Transverse colon (tissue), 4 donors: ENCODE measurements around the gene AHI1. TPM values are rescaled to one million over a fixed set of nuclear protein-coding genes. Genes with fewer than 3 reads are reported as not detected.

ENCODE experiments used
- DNase-seq: peaks from one replicate; pipeline ENCODE4 v3.0.0-alpha.2; 2019
- H3K27ac ChIP-seq, 4 donors: fragments of 200-600 bp; sonication (generic); 2 replicates each; pipeline ENCODE4 v1.5.1; 2016 to 2018; ENCODE audit warnings: inconsistent platforms in 4 of 4
- H3K27me3 ChIP-seq: fragments of 200-600 bp; sonication (generic); 2 replicates; pipeline ENCODE4 v1.5.1; 2017; ENCODE audit warnings: inconsistent platforms
- H3K36me3 ChIP-seq, 4 donors: fragments of 200-600 bp; sonication (generic); 2 replicates each; pipeline ENCODE4 v1.5.1; 2017 to 2019; ENCODE audit warnings: inconsistent platforms in 4 of 4
- H3K4me1 ChIP-seq, 4 donors: fragments of 200-600 bp; sonication (generic); 2 replicates each; pipeline ENCODE4 v1.5.1; 2017 to 2020; ENCODE audit warnings: inconsistent platforms in 4 of 4
- H3K4me3 ChIP-seq, 4 donors: fragments of 200-600 bp; sonication (generic); 1 replicate in 1 of 4; 2 replicates in 3 of 4; pipeline versions ENCODE4 v1.5.1 to v1.6.1; 2017 to 2019; ENCODE audit warnings: inconsistent platforms in 4 of 4
- H3K9me3 ChIP-seq, 2 donors: fragments of 200-600 bp; sonication (generic); 2 replicates each; pipeline ENCODE4 v1.5.1; 2017 to 2019; ENCODE audit warnings: inconsistent platforms in 2 of 2
- EP300 ChIP-seq: sonication (generic); formaldehyde crosslinking; IDR thresholded peaks from one replicate; pipeline ENCODE4 v1.6.1; 2017; ENCODE audit warnings: antibody characterized with exemption, low read depth
- POLR2A ChIP-seq: fragments of 450-650 bp; IDR thresholded peaks from one replicate; pipeline ENCODE4 v1.6.1; 2016; ENCODE audit warnings: antibody characterized with exemption, mild to moderate bottlenecking, moderate library complexity
- POLR2AphosphoS5 ChIP-seq, 3 donors: sonication (generic); formaldehyde crosslinking; IDR thresholded peaks; one replicate each; pipeline ENCODE4 v1.6.1; 2016; ENCODE audit warnings: antibody characterized with exemption in 3 of 3
- WGBS, 2 donors: methylation state at CpG; one replicate each; pipeline ENCODE4 v1.1.5; 2018; ENCODE audit warnings: low coverage in 1 of 2; 5-methylcytosine and 5-hydroxymethylcytosine counted together
- in situ Hi-C, 4 donors: fragments of 200-750 bp; cut with MboI; loops; one replicate each; pipeline versions ENCODE4 v1.15.0 to v1.15.1; 2017; ENCODE audit warnings: low sequenced_read_pairs in 3 of 4, low pct_ligation_motif_present in 1 of 4, low pct_unique_long_range_greater_than_20kb in 1 of 4
- intact Hi-C: fragments of 100-400 bp; cut with DNase I; formaldehyde crosslinking; loops from one replicate; pipeline ENCODE4 v1.15.1; 2023; ENCODE audit warnings: low total_unique reads
- total RNA-seq, 4 donors: library from RNA; depleted of rRNA; stranded (reverse); fragments of >200 nt; gene quantifications; one replicate each; pipeline ENCODE4 v1.1.0, GENCODE V29; 2016
- TF ChIP-seq, protein P1 (sequence below), 5 experiments: fragments of 200-600 bp in 3 of 5; fragments of 450-650 bp in 2 of 5; sonication (generic) in 3 of 5; IDR thresholded peaks; 1 replicate in 2 of 5; 2 replicates in 3 of 5; pipeline ENCODE4 v1.5.1; 2016 to 2017; ENCODE audit warnings: antibody characterized with exemption in 5 of 5, inconsistent platforms in 3 of 5, mild to moderate bottlenecking in 2 of 5, moderate library complexity in 1 of 5

AHI1 gene
- total RNA-seq, 4 donors from 2014 or later = 16.2 to 119 (median 34.2) TPM

DNA sequence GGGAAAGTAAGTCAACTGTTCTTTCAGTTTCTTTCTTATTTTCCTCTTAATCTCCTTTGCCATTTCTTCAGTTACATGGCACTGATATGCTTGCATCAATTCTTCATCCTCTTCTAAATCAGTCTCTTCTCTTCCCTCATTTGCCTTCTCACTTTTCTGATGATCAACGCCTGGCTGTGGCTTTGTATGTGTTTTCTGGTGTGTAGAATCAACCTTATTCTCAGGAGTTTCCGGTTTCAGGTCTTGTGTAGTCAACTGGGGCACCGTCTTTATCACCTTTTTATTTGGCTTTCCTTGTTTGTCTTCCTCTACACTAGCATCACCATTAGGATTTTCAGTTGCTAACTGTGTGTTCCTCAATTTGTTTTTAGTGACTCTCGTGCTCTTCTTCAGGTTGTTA, 31.6 kb downstream of the AHI1 start:
- Histone ChIP-seq H3K36me3 (peaks cover 0 to 24% (median 5%) of the 10 kb centered on the region in 4 donors), H3K4me3 (no peak overlapping the region), H3K9me3 (no peaks in the 10 kb centered on the region), H3K27ac (no peak overlapping the region), H3K4me1 (no peaks in the 10 kb centered on the region), H3K27me3 (no peaks in the 10 kb centered on the region)
- intact Hi-C loops (no loop called here), in situ Hi-C loops (no loop called here)
- no peak for DNase-seq
- TF ChIP-seq, protein P1, sequence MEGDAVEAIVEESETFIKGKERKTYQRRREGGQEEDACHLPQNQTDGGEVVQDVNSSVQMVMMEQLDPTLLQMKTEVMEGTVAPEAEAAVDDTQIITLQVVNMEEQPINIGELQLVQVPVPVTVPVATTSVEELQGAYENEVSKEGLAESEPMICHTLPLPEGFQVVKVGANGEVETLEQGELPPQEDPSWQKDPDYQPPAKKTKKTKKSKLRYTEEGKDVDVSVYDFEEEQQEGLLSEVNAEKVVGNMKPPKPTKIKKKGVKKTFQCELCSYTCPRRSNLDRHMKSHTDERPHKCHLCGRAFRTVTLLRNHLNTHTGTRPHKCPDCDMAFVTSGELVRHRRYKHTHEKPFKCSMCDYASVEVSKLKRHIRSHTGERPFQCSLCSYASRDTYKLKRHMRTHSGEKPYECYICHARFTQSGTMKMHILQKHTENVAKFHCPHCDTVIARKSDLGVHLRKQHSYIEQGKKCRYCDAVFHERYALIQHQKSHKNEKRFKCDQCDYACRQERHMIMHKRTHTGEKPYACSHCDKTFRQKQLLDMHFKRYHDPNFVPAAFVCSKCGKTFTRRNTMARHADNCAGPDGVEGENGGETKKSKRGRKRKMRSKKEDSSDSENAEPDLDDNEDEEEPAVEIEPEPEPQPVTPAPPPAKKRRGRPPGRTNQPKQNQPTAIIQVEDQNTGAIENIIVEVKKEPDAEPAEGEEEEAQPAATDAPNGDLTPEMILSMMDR (IDR thresholded peaks at IDR 0.05) = no peak
- TF ChIP-seq EP300 (no peak), POLR2AphosphoS5 (IDR thresholded peaks at IDR 0.05) (no peak), POLR2A (no peak)
- 85 to 87% methylated on average over 3 to 4 of the region's 4 CpGs for whole genome bisulfite sequencing, 2 donors

DNA sequence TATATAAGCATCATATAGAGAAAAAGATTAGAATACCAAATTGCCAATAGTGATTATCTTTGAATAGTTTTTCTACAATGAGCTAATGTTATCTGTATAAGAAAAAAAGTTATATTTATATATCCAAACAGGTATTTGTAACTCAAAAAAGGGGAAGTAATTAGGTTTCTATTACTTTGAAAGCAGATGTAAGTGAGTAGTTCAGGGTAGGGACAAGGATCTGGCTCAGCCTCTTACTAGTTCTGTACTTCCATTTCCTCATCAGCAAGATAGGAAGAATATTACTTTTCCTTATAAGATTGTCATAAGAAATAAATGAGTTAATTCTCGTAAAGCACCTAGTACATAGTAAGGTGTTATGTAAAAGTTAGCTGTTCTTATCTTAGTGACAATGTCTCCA, 32.2 kb downstream of the AHI1 start:
- WGBS, 2 donors = 83 to 92% methylated on average over 1 of the region's 1 CpG
- H3K9me3 ChIP-seq = no peaks in the 10 kb centered on the region
- peaks cover 0 to 24% (median 5%) of the 10 kb centered on the region in 4 donors for H3K36me3 ChIP-seq
- no peak for TF ChIP-seq POLR2A
- no peak overlapping the region for H3K4me3 ChIP-seq
- DNase-seq = no peak
- intact Hi-C loops (no loop called here), in situ Hi-C loops (no loop called here)
- H3K27ac ChIP-seq = no peak overlapping the region
- no peaks in the 10 kb centered on the region for H3K27me3 ChIP-seq
- no peaks in the 10 kb centered on the region for H3K4me1 ChIP-seq

- in situ Hi-C loops = no loop called here
- 93% methylated on average over 1 of the region's 1 CpG; no CpG with 5 or more reads in 1 of the 2 donors for WGBS, 2 donors
These were observed 32.9 kb downstream of the AHI1 start for GRCh38 chr6:135464634-135465033.

GRCh38 chr6:135461208-135461607, 36.3 kb downstream of the AHI1 start:
- DNase-seq = no peak
- 57 to 80% methylated on average over 1 of the region's 1 CpG for WGBS, 2 donors
- no peak for TF ChIP-seq POLR2AphosphoS5 (IDR thresholded peaks at IDR 0.05)
- Histone ChIP-seq H3K4me1 (no peaks in the 10 kb centered on the region), H3K9me3 (no peaks in the 10 kb centered on the region), H3K4me3 (no peak overlapping the region), H3K36me3 (peaks cover 0 to 23% (median 4%) of the 10 kb centered on the region in 4 donors), H3K27ac (no peak overlapping the region), H3K27me3 (no peaks in the 10 kb centered on the region)
- in situ Hi-C loops = no loop called here
- intact Hi-C loops = no loop called here

More at GRCh38 chr6:135464634-135465033, 32.9 kb downstream of the AHI1 start:
- Histone ChIP-seq H3K27ac (no peak overlapping the region), H3K4me1 (no peaks in the 10 kb centered on the region), H3K9me3 (no peaks in the 10 kb centered on the region), H3K4me3 (no peak overlapping the region), H3K27me3 (no peaks in the 10 kb centered on the region), H3K36me3 (peaks cover 0 to 24% (median 5%) of the 10 kb centered on the region in 4 donors)
- intact Hi-C loops = no loop called here
- TF ChIP-seq POLR2A = no peak
- TF ChIP-seq EP300 = no peak
- TF ChIP-seq POLR2AphosphoS5 (IDR thresholded peaks at IDR 0.05) = no peak
- TF ChIP-seq, protein P1 (IDR thresholded peaks at IDR 0.05) = no peak
- DNase-seq = no peak

- TF ChIP-seq POLR2A = no peak
- TF ChIP-seq, protein P1 (IDR thresholded peaks at IDR 0.05) = no peak
- TF ChIP-seq EP300 = no peak
- TF ChIP-seq POLR2AphosphoS5 (IDR thresholded peaks at IDR 0.05) = no peak
- no peak overlapping the region for H3K27ac ChIP-seq
- no peaks in the 10 kb centered on the region for H3K9me3 ChIP-seq
- no peaks in the 10 kb centered on the region for H3K4me1 ChIP-seq
- intact Hi-C loops = no loop called here
- no peak overlapping the region for H3K4me3 ChIP-seq
- H3K36me3 ChIP-seq = peaks cover 0 to 8% (median 0%) of the 10 kb centered on the region in 4 donors
- in situ Hi-C loops = no loop called here
- H3K27me3 ChIP-seq = no peaks in the 10 kb centered on the region
- no peak for DNase-seq
These were observed 39.5 kb downstream of the AHI1 start for GRCh38 chr6:135458051-135458450.
